Measurements from ENCODE around the gene CRTC3. TPM values are rescaled to one million over a fixed set of nuclear protein-coding genes. Genes with fewer than 3 reads are reported as not detected.
"Not testable (repeated sequence)": the region's sequence is repeated elsewhere in the genome, so short reads cannot be mapped to it uniquely, and the experiment has no call there.

Gene CRTC3
- total RNA-seq, 2 donors from 2014 or later: 26.4 to 32.5 TPM

DNA sequence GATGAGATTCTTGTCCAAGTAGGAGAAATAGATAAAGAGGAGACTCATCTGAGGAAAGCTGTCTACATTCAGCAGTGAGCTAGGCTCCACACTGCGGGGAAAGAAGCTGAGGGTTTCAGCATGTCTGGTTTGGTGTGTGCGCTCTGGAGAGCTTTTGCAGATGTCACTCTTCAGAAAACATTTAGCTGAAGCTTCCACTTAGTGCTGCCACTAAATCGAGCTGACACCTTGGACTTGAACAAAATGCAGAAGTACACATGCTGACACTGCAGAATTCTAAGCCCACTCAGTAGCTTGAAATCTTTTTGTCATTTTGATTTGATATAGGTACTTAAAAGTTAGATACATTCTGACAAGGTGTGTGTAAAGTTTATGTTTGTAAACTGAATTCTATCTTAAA lies 32.3 kb upstream of the CRTC3 start:
- no peaks in the 10 kb centered on the region for H3K9me3 ChIP-seq
- no peak overlapping the region for H3K27ac ChIP-seq
- peaks cover 71% of the 10 kb centered on the region for H3K36me3 ChIP-seq
- H3K27me3 ChIP-seq: no peaks in the 10 kb centered on the region
- no peak for TF ChIP-seq CTCF (IDR thresholded peaks at IDR 0.05)
- no peak for DNase-seq (ENCODE audit: low spot score)
- no peak overlapping the region for H3K4me3 ChIP-seq
- H3K4me1 ChIP-seq: peaks cover 0 to 11% of the 10 kb centered on the region in 2 donors

GRCh38 chr15:90497912-90498311 lies 31.8 kb upstream of the CRTC3 start:
- DNase-seq (ENCODE audit: low spot score): no peak
- no peak overlapping the region for H3K27ac ChIP-seq
- TF ChIP-seq CTCF (IDR thresholded peaks at IDR 0.05): no peak

DNA sequence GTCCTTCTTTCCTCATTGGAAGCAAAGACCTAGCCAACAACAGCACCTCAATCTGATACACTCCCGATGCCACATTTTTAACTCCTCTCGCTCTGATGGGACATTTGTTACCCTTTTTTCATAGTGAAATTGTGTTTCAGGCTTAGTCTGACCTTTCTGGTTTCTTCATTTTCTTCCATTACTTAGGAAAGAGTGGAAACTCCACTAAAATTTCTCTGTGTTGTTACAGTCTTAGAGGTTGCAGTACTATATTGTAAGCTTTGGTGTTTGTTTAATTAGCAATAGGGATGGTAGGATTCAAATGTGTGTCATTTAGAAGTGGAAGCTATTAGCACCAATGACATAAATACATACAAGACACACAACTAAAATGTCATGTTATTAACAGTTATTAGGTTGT lies 29.6 kb upstream of the CRTC3 start:
- TF ChIP-seq CTCF (IDR thresholded peaks at IDR 0.05): no peak
- H3K4me3 ChIP-seq: no peak overlapping the region
- H3K27ac ChIP-seq: no peak overlapping the region
- no peak for DNase-seq (ENCODE audit: low spot score)
- H3K36me3 ChIP-seq: peaks cover 45% of the 10 kb centered on the region
- peaks cover 0 to 11% of the 10 kb centered on the region in 2 donors for H3K4me1 ChIP-seq
- no peaks in the 10 kb centered on the region for H3K9me3 ChIP-seq
- no peaks in the 10 kb centered on the region for H3K27me3 ChIP-seq

More at GRCh38 chr15:90497912-90498311, 31.8 kb upstream of the CRTC3 start:
- H3K4me3 ChIP-seq: no peak overlapping the region
- H3K36me3 ChIP-seq: peaks cover 65% of the 10 kb centered on the region
- no peaks in the 10 kb centered on the region for H3K9me3 ChIP-seq
- H3K4me1 ChIP-seq: peaks cover 0 to 11% of the 10 kb centered on the region in 2 donors
- no peaks in the 10 kb centered on the region for H3K27me3 ChIP-seq

GRCh38 chr15:90501898-90502297 lies 27.8 kb upstream of the CRTC3 start:
- Histone ChIP-seq H3K27ac (no peak overlapping the region), H3K9me3 (no peaks in the 10 kb centered on the region), H3K36me3 (peaks cover 32% of the 10 kb centered on the region), H3K27me3 (no peaks in the 10 kb centered on the region), H3K4me1 (peaks cover 0 to 9% of the 10 kb centered on the region in 2 donors), H3K4me3 (no peak overlapping the region)
- TF ChIP-seq CTCF (IDR thresholded peaks at IDR 0.05): no peak
- no peak for DNase-seq (ENCODE audit: low spot score)

DNA sequence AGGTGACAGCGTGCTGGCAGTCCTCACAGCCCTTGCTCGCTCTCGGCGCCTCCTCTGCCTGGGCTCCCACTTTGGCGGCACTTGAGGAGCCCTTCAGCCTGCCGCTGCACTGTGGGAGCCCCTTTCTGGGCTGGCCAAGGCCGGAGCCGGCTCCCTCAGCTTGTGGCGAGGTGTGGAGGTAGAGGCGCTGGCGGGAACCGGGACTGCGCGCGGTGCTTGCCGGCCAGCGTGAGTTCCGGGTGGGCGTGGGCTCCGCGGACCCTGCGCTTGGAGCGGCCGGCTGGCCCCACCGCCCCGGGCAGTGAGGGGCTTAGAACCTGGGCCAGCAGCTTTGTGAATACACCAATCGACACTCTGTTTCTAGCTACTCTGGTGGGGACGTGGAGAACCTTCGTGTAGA lies 18.9 kb upstream of the CRTC3 start:
- not testable (repeated sequence) for H3K4me1 ChIP-seq; H3K9me3 ChIP-seq; H3K36me3 ChIP-seq; H3K27ac ChIP-seq; H3K27me3 ChIP-seq; H3K4me3 ChIP-seq; DNase-seq (ENCODE audit: low spot score)

DNA sequence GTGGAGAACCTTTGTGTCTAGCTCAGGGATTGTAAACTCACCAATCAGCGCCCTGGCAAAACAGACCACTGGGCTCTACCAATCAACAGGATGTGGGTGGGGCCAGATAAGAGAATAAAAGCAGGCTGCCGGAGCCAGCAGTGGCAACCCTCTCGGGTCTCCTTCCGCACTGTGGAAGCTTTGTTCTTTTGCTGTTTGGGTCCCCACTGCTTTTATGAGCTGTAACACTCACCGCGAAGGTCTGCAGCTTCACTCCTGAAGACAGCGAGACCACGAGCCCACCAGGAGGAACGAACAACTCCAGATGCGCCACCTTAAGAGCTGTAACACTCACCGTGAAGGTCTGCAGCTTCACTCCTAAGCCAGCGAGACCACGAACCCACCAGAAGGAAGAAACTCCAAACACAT lies 18.5 kb upstream of the CRTC3 start:
- not testable (repeated sequence) for H3K27me3 ChIP-seq; H3K4me1 ChIP-seq; DNase-seq (ENCODE audit: low spot score); H3K36me3 ChIP-seq; H3K27ac ChIP-seq; H3K4me3 ChIP-seq; H3K9me3 ChIP-seq

GRCh38 chr15:90512276-90512675 lies 17.4 kb upstream of the CRTC3 start:
- H3K9me3 ChIP-seq: no peaks in the 10 kb centered on the region
- H3K4me1 ChIP-seq: peaks cover 0 to 6% of the 10 kb centered on the region in 2 donors
- no peaks in the 10 kb centered on the region for H3K27me3 ChIP-seq
- no peak overlapping the region for H3K27ac ChIP-seq
- no peaks in the 10 kb centered on the region for H3K36me3 ChIP-seq
- H3K4me3 ChIP-seq: no peak overlapping the region
- DNase-seq (ENCODE audit: low spot score): no peak
- TF ChIP-seq CTCF (IDR thresholded peaks at IDR 0.05): no peak

All from right atrium auricular region (tissue), 2 donors.